GM19324 (cell line): Measurements from ENCODE around the gene CCDC159.

Experiments
- ATAC-seq: cut with Tn5 transposase; IDR thresholded peaks from one replicate; pipeline ENCODE4 v1.9.1; 2021; ENCODE audit warnings: mild to moderate bottlenecking, moderate library complexity; ENCODE audit not compliant: unreplicated experiment, low FRiP score

CCDC159 gene

GRCh38 chr19:11384778-11385129 is 38.4 kb downstream of the CCDC159 start:
- no peak for ATAC-seq

- ATAC-seq = no peak
Observed at GRCh38 chr19:11387162-11388034, 41.1 kb downstream of the CCDC159 start.

GRCh38 chr19:11390359-11390758 is 44.0 kb downstream of the CCDC159 start:
- no peak for ATAC-seq

- no peak for ATAC-seq
Observed at GRCh38 chr19:11390933-11391680, 44.8 kb downstream of the CCDC159 start.

- ATAC-seq = no peak
Observed at GRCh38 chr19:11397089-11397610, 50.8 kb downstream of the CCDC159 start.

GRCh38 chr19:11399667-11400066 is 53.3 kb downstream of the CCDC159 start:
- no peak for ATAC-seq

GRCh38 chr19:11400798-11401197 is 54.5 kb downstream of the CCDC159 start:
- ATAC-seq = no peak

- no peak for ATAC-seq
Observed at GRCh38 chr19:11401808-11402543, 55.7 kb downstream of the CCDC159 start.
